ENCODE measurements around the gene WIPI1.

Gene WIPI1

DNA sequence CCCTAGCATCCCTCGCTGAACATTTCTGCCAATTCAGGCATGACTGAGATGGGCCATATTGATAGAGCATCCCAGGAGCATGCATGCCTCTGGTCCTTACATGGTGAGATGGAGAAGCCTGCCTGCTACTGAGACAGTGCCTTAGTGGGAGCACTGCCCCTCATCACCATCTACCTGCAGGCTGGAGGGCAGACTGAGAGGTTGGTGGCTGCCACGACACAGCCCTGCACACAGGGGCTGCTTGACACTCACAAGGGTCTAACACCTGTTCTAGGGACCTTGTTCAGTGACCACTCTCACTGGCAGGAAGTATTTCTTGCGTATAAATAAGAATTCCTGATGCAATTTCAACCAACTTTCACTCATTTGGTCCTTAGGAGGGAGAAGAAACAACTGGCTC is 34.0 kb downstream of the WIPI1 start:
- Histone ChIP-seq H3K9me2 (replicated peaks; ENCODE audit: control insufficient read depth, low read length) (no peaks in the 10 kb centered on the region), H3K36me3 (ENCODE audit: control insufficient read depth, low read length) (no peaks in the 10 kb centered on the region), H3F3A (ENCODE audit: control insufficient read depth, insufficient read depth) (no peaks in the 10 kb centered on the region), H3K27me3 (ENCODE audit: control insufficient read depth, low read length) (no peaks in the 10 kb centered on the region), H3K4me3 (ENCODE audit: low read length) (no peak overlapping the region), H3K27ac (ENCODE audit: low read depth, low read length) (no peak overlapping the region), H3K4me2 (ENCODE audit: low read length) (no peak overlapping the region), H3K79me2 (ENCODE audit: control insufficient read depth, low read length) (no peaks in the 10 kb centered on the region), H3K4me1 (ENCODE audit: control insufficient read depth, low read length) (no peaks in the 10 kb centered on the region), H3K9me3 (ENCODE audit: control insufficient read depth, insufficient read depth, low read length) (no peaks in the 10 kb centered on the region), H4K20me1 (ENCODE audit: control insufficient read depth, insufficient read depth, low read depth, low read length) (no peaks in the 10 kb centered on the region)
- no peak for TF ChIP-seq EZH2phosphoT487 (IDR thresholded peaks at IDR 0.05; ENCODE audit: borderline replicate concordance, low read length)
- TF ChIP-seq, protein P1, sequence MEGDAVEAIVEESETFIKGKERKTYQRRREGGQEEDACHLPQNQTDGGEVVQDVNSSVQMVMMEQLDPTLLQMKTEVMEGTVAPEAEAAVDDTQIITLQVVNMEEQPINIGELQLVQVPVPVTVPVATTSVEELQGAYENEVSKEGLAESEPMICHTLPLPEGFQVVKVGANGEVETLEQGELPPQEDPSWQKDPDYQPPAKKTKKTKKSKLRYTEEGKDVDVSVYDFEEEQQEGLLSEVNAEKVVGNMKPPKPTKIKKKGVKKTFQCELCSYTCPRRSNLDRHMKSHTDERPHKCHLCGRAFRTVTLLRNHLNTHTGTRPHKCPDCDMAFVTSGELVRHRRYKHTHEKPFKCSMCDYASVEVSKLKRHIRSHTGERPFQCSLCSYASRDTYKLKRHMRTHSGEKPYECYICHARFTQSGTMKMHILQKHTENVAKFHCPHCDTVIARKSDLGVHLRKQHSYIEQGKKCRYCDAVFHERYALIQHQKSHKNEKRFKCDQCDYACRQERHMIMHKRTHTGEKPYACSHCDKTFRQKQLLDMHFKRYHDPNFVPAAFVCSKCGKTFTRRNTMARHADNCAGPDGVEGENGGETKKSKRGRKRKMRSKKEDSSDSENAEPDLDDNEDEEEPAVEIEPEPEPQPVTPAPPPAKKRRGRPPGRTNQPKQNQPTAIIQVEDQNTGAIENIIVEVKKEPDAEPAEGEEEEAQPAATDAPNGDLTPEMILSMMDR (IDR thresholded peaks at IDR 0.05; ENCODE audit: low read depth, low read length, poor library complexity, severe bottlenecking), result no peak

DNA sequence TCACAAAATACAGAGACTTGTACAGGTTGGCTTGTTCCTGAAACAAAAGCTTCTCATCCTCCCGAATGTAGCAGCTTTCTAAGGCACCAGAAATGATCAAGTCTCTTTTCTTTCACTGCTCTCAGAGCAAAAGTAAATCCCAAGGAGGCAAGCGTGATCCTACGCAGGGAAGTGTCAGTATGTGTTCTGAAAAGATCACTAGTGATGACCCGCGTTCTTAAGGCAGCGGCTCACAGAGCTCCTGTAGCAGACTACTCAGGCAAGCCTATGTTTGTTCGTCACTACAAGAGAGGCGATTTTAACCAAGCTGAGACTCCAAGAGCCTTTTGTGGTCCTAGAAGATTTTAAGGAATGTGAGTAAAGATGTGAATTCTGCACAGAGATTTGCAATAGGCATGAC is 34.5 kb downstream of the WIPI1 start:
- H4K20me1 ChIP-seq (ENCODE audit: control insufficient read depth, insufficient read depth, low read depth, low read length), result no peaks in the 10 kb centered on the region
- H3K79me2 ChIP-seq (ENCODE audit: control insufficient read depth, low read length), result no peaks in the 10 kb centered on the region
- H3K36me3 ChIP-seq (ENCODE audit: control insufficient read depth, low read length), result no peaks in the 10 kb centered on the region
- TF ChIP-seq EZH2phosphoT487 (IDR thresholded peaks at IDR 0.05; ENCODE audit: borderline replicate concordance, low read length), result no peak
- TF ChIP-seq, protein P1 (IDR thresholded peaks at IDR 0.05; ENCODE audit: low read depth, low read length, poor library complexity, severe bottlenecking), result no peak
- no peak overlapping the region for H3K27ac ChIP-seq (ENCODE audit: low read depth, low read length)
- no peaks in the 10 kb centered on the region for H3K4me1 ChIP-seq (ENCODE audit: control insufficient read depth, low read length)
- no peak overlapping the region for H3K4me3 ChIP-seq (ENCODE audit: low read length)
- no peak overlapping the region for H3K4me2 ChIP-seq (ENCODE audit: low read length)
- no peaks in the 10 kb centered on the region for H3K27me3 ChIP-seq (ENCODE audit: control insufficient read depth, low read length)
- no peaks in the 10 kb centered on the region for H3K9me3 ChIP-seq (ENCODE audit: control insufficient read depth, insufficient read depth, low read length)
- no peaks in the 10 kb centered on the region for H3F3A ChIP-seq (ENCODE audit: control insufficient read depth, insufficient read depth)
- H3K9me2 ChIP-seq (replicated peaks; ENCODE audit: control insufficient read depth, low read length), result no peaks in the 10 kb centered on the region

DNA sequence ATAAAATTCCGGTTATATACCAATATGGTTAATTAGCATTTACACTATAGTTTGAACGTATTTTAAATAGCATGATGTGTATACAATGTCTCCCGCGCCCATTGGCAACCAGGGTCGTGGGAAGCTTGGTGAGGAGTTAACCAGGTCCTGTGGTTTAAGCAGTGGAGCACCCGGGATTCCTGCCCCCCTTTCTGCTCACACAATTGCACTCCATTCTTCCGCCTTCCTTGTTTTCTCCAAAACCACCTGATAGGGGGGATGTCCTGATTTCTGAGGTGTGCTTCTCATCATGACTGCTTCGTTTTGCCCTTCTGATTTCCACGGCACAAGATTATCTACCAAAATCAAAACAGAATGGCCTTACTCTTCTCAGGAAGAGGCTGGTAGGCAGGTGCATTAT is 35.8 kb downstream of the WIPI1 start:
- no peaks in the 10 kb centered on the region for H3K4me1 ChIP-seq (ENCODE audit: control insufficient read depth, low read length)
- H3K27me3 ChIP-seq (ENCODE audit: control insufficient read depth, low read length), result no peaks in the 10 kb centered on the region
- H3K27ac ChIP-seq (ENCODE audit: low read depth, low read length), result no peak overlapping the region
- no peaks in the 10 kb centered on the region for H3K9me3 ChIP-seq (ENCODE audit: control insufficient read depth, insufficient read depth, low read length)
- no peak overlapping the region for H3K4me2 ChIP-seq (ENCODE audit: low read length)
- H3K9me2 ChIP-seq (replicated peaks; ENCODE audit: control insufficient read depth, low read length), result no peaks in the 10 kb centered on the region
- no peaks in the 10 kb centered on the region for H4K20me1 ChIP-seq (ENCODE audit: control insufficient read depth, insufficient read depth, low read depth, low read length)
- H3K4me3 ChIP-seq (ENCODE audit: low read length), result no peak overlapping the region
- no peak for TF ChIP-seq EZH2phosphoT487 (IDR thresholded peaks at IDR 0.05; ENCODE audit: borderline replicate concordance, low read length)
- TF ChIP-seq, protein P1 (IDR thresholded peaks at IDR 0.05; ENCODE audit: low read depth, low read length, poor library complexity, severe bottlenecking), result no peak
- no peaks in the 10 kb centered on the region for H3F3A ChIP-seq (ENCODE audit: control insufficient read depth, insufficient read depth)
- no peaks in the 10 kb centered on the region for H3K36me3 ChIP-seq (ENCODE audit: control insufficient read depth, low read length)
- no peaks in the 10 kb centered on the region for H3K79me2 ChIP-seq (ENCODE audit: control insufficient read depth, low read length)

DNA sequence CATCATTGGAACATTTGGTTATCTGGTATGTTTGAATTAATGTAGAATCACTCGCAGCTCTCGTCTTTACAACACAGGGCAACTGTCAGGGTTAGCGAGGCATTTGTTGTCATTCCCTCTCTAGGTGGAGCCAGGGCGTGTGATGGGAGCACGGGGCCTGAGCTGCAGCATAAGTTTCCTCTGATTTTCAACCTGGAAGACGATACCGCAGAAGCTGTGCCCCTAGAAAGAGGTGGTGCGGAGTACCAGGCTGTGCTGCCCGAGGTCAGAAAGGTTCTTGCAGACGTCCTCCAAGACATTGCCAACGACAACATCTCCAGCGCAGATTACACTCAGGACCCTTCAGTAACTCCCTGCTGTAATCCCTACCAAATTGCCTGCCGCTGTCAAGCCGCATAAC is 37.2 kb downstream of the WIPI1 start:
- H3K9me2 ChIP-seq (replicated peaks; ENCODE audit: control insufficient read depth, low read length), result no peaks in the 10 kb centered on the region
- H3K36me3 ChIP-seq (ENCODE audit: control insufficient read depth, low read length), result no peaks in the 10 kb centered on the region
- TF ChIP-seq, protein P1 (IDR thresholded peaks at IDR 0.05; ENCODE audit: low read depth, low read length, poor library complexity, severe bottlenecking), result no peak
- no peak for TF ChIP-seq EZH2phosphoT487 (IDR thresholded peaks at IDR 0.05; ENCODE audit: borderline replicate concordance, low read length)
- no peaks in the 10 kb centered on the region for H4K20me1 ChIP-seq (ENCODE audit: control insufficient read depth, insufficient read depth, low read depth, low read length)
- no peak overlapping the region for H3K27ac ChIP-seq (ENCODE audit: low read depth, low read length)
- H3K4me1 ChIP-seq (ENCODE audit: control insufficient read depth, low read length), result no peaks in the 10 kb centered on the region
- H3K4me2 ChIP-seq (ENCODE audit: low read length), result no peak overlapping the region
- no peak overlapping the region for H3K4me3 ChIP-seq (ENCODE audit: low read length)
- no peaks in the 10 kb centered on the region for H3K27me3 ChIP-seq (ENCODE audit: control insufficient read depth, low read length)
- H3F3A ChIP-seq (ENCODE audit: control insufficient read depth, insufficient read depth), result no peaks in the 10 kb centered on the region
- H3K9me3 ChIP-seq (ENCODE audit: control insufficient read depth, insufficient read depth, low read length), result no peaks in the 10 kb centered on the region
- no peaks in the 10 kb centered on the region for H3K79me2 ChIP-seq (ENCODE audit: control insufficient read depth, low read length)

All from DOHH2 (cell line).